HFFc6 (cell line): ENCODE data around the gene RTN4RL1. TPM values are rescaled to one million over a fixed set of nuclear protein-coding genes. Genes with fewer than 3 reads are reported as not detected.

Source experiments
- DNase-seq: peaks from one replicate; pipeline ENCODE4 v3.0.0-alpha.2; 2018
- H3K27ac Mint-ChIP-seq: 2 replicates; pipeline ENCODE4 v1.8.0; 2020; ENCODE audit warnings: mild to moderate bottlenecking, mixed read lengths
- H3K27me3 Mint-ChIP-seq: 2 replicates; pipeline ENCODE4 v1.8.0; 2021; ENCODE audit warnings: mild to moderate bottlenecking, moderate library complexity, mixed read lengths; ENCODE audit not compliant: insufficient read depth
- H3K36me3 Mint-ChIP-seq: 2 replicates; pipeline ENCODE4 v1.8.0; 2021; ENCODE audit warnings: low read depth, mixed read lengths
- H3K4me1 Mint-ChIP-seq: 2 replicates; pipeline ENCODE4 v1.8.0; 2020; ENCODE audit warnings: low read depth, mixed read lengths
- H3K4me3 Mint-ChIP-seq: 2 replicates; pipeline ENCODE4 v1.8.0; 2020; ENCODE audit warnings: mild to moderate bottlenecking, moderate library complexity, mixed read lengths
- H3K9me3 Mint-ChIP-seq: 2 replicates; pipeline ENCODE4 v1.8.0; 2020; ENCODE audit warnings: mild to moderate bottlenecking, mixed read lengths
- long read RNA-seq: library from polyadenylated mRNA; unstranded; transcript quantifications from one replicate; pipeline ENCODE4 v2.0.0, GENCODE V29; 2019
- total RNA-seq, 6 experiments: library from RNA; stranded (reverse); fragmentation: NEBNext Ultra II Directional; extraction: Animal tissue kit (Norgen Biotek cat#: 25700); gene quantifications; 2 replicates in 1 of 6; 3 replicates in 5 of 6; pipeline ENCODE4 v1.2.3, GENCODE V29; 2021
- TF ChIP-seq, protein P1 (sequence below): fragments of 200-600 bp; sonication (generic); IDR thresholded peaks from 2 replicates; pipeline ENCODE4 v1.5.0; 2021; ENCODE audit warnings: antibody characterized with exemption, mild to moderate bottlenecking

RTN4RL1 gene, protein sequence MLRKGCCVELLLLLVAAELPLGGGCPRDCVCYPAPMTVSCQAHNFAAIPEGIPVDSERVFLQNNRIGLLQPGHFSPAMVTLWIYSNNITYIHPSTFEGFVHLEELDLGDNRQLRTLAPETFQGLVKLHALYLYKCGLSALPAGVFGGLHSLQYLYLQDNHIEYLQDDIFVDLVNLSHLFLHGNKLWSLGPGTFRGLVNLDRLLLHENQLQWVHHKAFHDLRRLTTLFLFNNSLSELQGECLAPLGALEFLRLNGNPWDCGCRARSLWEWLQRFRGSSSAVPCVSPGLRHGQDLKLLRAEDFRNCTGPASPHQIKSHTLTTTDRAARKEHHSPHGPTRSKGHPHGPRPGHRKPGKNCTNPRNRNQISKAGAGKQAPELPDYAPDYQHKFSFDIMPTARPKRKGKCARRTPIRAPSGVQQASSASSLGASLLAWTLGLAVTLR
- under 1 TPM; 0.33 to 0.60 (median 0.39) TPM for total RNA-seq
- long read RNA-seq = 0 reads

DNA sequence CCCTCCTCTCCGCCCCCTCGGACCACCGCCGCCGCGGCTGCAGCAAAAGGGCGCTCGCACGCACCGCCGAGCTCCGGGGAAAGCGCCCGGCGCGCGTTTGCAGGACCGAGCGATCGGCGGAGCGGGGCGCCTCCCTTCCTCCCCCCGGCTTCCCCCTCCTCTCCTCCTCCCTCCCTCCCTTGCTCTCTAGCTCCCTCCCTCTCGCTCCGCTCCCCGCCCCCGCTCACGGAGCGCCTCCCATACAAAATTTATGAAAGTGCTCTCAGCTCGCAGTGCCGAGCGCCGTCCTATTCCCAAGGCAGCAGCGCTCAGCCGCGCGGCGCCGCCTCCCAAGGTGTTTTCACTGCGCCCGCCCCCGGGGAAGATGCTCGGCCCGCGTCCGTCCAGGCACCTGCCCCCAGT, at the start of gene RTN4RL1:
Gene RTN4RL1 (minus strand): TSS at position 115 of the 402 bp plus-strand sequence. CDS start 469 bp downstream, outside the sequence.
- DNase-seq = no peak
- TF ChIP-seq, protein P1, sequence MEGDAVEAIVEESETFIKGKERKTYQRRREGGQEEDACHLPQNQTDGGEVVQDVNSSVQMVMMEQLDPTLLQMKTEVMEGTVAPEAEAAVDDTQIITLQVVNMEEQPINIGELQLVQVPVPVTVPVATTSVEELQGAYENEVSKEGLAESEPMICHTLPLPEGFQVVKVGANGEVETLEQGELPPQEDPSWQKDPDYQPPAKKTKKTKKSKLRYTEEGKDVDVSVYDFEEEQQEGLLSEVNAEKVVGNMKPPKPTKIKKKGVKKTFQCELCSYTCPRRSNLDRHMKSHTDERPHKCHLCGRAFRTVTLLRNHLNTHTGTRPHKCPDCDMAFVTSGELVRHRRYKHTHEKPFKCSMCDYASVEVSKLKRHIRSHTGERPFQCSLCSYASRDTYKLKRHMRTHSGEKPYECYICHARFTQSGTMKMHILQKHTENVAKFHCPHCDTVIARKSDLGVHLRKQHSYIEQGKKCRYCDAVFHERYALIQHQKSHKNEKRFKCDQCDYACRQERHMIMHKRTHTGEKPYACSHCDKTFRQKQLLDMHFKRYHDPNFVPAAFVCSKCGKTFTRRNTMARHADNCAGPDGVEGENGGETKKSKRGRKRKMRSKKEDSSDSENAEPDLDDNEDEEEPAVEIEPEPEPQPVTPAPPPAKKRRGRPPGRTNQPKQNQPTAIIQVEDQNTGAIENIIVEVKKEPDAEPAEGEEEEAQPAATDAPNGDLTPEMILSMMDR = no peak
- Mint-ChIP-seq H3K36me3 (0 out of 2 replicates have a peak, but pooled peaks cover under 1% of the 10 kb centered on the region), H3K4me3 (peak within 1 kb of the TSS; percentile 78), H3K27me3 (peaks cover 32% of the 10 kb centered on the region), H3K4me1 (peaks cover 30% of the 10 kb centered on the region), H3K27ac (no peak within 1 kb of the TSS), H3K9me3 (no peaks in the 10 kb centered on the region)

DNA sequence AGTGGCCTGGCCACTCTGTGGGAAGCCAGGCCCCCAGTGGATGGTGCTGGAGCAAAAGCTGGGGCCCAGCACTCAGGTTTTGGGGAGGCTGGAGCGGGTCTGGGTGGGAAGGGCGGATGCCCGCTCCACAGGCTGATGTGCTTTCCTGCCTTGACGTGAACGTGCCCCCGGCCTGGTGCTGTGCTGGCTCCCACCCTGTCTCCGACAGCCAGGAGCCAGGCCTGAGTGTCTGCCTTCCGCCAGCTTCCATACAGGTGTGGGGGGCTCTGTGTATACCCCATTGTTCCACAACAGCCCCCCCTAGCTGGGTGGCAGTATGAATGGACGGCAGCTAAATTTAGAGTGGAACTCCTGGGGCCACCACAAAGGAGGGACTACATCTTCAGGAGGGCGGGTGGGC, 49.8 kb upstream of the RTN4RL1 start:
- peaks cover 2% of the 10 kb centered on the region; the same call in 1 of the 2 replicates for H3K9me3 Mint-ChIP-seq
- TF ChIP-seq, protein P1 = no peak
- H3K36me3 Mint-ChIP-seq = peaks cover 51% of the 10 kb centered on the region
- peaks cover 68% of the 10 kb centered on the region for H3K4me1 Mint-ChIP-seq
- H3K27me3 Mint-ChIP-seq = peaks cover 8% of the 10 kb centered on the region
- H3K4me3 Mint-ChIP-seq = no peak overlapping the region
- no peak for DNase-seq
- no peak overlapping the region; the same call in 1 of the 2 replicates for H3K27ac Mint-ChIP-seq

DNA sequence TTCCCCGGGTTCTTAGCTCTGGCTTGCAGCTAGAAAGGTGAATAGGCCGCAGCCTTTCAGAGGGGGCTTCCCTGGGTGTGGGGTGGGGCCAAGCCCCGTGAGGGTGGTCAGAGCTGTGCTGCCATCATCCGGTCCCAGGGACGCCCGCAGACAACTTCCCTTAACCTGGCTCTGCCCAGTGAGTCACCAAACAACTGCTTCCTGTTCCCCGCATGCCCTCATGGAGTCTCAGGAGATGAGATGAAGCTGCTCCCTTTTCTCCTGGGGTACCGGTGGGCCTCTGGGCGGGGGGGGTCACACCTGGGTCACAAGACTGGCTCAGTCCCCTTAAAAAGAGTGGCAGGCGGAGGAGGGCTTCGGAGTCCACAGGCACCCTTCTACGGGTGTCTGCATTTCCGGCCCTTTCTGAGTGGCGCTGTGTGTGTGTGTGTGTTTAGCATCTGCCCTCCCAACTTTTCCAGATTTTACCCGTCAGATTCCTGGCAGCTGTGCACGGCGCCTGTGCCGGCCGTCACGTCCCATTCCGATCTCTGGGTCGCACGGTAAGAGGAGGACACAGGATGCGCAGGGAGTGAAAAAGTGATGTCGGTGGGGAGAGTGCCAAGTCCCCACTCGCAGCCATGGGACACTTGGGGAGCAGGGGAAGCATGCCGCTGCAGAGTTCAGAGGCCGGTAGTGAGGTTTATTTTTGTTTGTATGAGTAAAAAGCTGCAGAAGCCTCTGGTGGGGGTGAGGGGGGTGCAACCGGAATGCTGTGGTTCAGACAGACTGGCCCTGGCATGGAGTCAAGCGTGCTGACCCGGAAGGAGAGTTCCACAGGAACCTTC, 46.5 kb upstream of the RTN4RL1 start:
- H3K9me3 Mint-ChIP-seq = peaks cover 3% of the 10 kb centered on the region; the same call in 1 of the 2 replicates
- H3K27ac Mint-ChIP-seq = peak overlapping the region; percentile 83
- TF ChIP-seq, protein P1 = no peak
- H3K4me1 Mint-ChIP-seq = peaks cover 81% of the 10 kb centered on the region
- peaks cover 35% of the 10 kb centered on the region for H3K36me3 Mint-ChIP-seq
- H3K4me3 Mint-ChIP-seq = peak overlapping the region; percentile 37
- DNase-seq = no peak
- peaks cover 17% of the 10 kb centered on the region for H3K27me3 Mint-ChIP-seq

DNA sequence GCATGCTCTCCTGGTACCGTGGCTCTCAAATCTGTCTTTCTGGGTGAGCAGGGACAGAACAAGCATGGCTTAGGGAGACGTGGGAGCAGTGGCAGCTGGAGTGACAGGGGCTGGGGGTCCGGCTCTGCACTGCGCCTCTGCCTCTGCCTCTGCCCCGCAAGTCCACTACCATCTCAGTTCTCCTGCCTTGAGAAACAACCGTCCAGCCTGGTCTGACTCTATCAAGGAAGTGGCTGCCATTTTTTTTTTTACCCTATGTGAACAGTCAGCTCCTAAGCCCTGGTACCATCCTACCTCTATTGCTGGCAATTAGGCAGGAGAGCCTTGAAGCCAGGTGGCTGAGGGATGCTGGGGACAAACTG, 45.9 kb upstream of the RTN4RL1 start:
- Mint-ChIP-seq H3K36me3 (peaks cover 42% of the 10 kb centered on the region), H3K4me3 (peak overlapping the region; percentile 37), H3K27me3 (peaks cover 20% of the 10 kb centered on the region), H3K9me3 (peaks cover 3% of the 10 kb centered on the region; the same call in 1 of the 2 replicates), H3K4me1 (peaks cover 81% of the 10 kb centered on the region), H3K27ac (peak overlapping the region; percentile 83)
- TF ChIP-seq, protein P1 = no peak
- no peak for DNase-seq

DNA sequence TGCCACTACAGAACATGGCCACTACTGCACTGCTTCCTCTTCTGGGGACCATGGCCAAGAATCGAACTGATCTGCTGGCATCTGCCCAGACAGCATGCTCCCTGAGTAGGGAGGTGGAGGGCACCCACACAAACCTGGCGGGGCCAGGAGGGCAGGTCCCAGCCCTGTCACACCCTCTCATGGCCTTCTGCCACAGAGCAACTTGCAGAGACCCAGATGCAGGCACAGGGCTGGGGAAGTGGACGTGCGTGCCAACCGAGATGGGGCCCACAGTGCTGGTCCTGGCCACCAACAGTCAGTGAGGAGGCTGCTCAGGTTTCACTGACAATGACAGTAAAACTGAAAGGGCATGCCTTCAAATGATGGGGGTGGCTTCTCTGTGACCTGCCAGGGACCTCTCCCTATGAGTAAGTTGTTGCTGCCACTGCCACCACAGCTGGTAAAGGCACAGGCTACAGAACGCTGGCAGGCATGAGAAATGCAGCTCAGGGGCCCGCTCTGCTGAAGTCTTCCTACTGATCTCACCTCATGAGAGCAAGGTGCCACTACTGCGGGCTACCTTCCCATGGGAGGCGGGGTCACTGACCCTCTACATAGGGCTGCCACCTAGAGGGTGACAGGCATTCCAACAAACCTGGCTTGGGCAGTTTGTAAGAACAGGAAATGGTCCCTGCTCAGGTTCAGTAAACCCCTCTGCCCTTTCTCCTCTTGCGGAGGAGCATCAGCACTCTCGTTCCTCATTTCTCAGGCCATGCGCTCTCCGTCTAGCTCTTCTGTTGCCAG, 45.3 kb upstream of the RTN4RL1 start:
- H3K9me3 Mint-ChIP-seq = peaks cover 3% of the 10 kb centered on the region; the same call in 1 of the 2 replicates
- peaks cover 23% of the 10 kb centered on the region for H3K27me3 Mint-ChIP-seq
- H3K4me3 Mint-ChIP-seq = peak overlapping the region; percentile 37; the same call in 1 of the 2 replicates
- H3K4me1 Mint-ChIP-seq = peaks cover 81% of the 10 kb centered on the region
- peaks cover 43% of the 10 kb centered on the region for H3K36me3 Mint-ChIP-seq
- H3K27ac Mint-ChIP-seq = peak overlapping the region; percentile 95
- TF ChIP-seq, protein P1 = no peak
- DNase-seq = no peak
